IMR-90 (cell line): ENCODE data around the gene PRKCH. TPM values are rescaled to one million over a fixed set of nuclear protein-coding genes. Genes with fewer than 3 reads are reported as not detected.

Source experiments
- ATAC-seq: fragments of 200-7000 bp; cut with Tn5 transposase; 2 replicates; pipeline ENCODE4 v1.9.1; 2020; ENCODE audit warnings: low read depth, mild to moderate bottlenecking, moderate library complexity
- BruUV-seq: library from RNA; stranded (reverse); fragments of 400-500 nt; replicated peaks from 2 replicates; lab custom pipeline; 2021; lab: Mats Ljungman, UMichigan
- CTCF ChIA-PET: fragments of 300-600 bp; formaldehyde crosslinking; extraction: SDS; loops from one replicate; lab custom pipeline; 2021; ENCODE audit warnings: antibody characterized with exemption; lab: Yijun Ruan, JAX
- POLR2A ChIA-PET: fragments of 300-600 bp; sonication (Branson Sonifier 250); formaldehyde crosslinking; loops from one replicate; lab custom pipeline; 2022; ENCODE audit warnings: antibody characterized with exemption; ENCODE audit not compliant: unreplicated experiment; lab: Charles Lee
- DNase-seq: peaks from one replicate; pipeline ENCODE4 v3.0.0; 2013
- H2AFZ ChIP-seq: replicated peaks from 2 replicates; pipeline ENCODE3; 2013; ENCODE audit warnings: low read length, mild to moderate bottlenecking; ENCODE audit not compliant: poor library complexity
- H2AK5ac ChIP-seq: 2 replicates; pipeline ENCODE4 v1.6.1; 2013; ENCODE audit warnings: low read depth, low read length, inconsistent platforms
- H2AK9ac ChIP-seq: replicated peaks from 2 replicates; pipeline ENCODE3; 2013; ENCODE audit warnings: mild to moderate bottlenecking, low read depth, low read length, moderate library complexity; ENCODE audit not compliant: poor library complexity
- H2BK120ac ChIP-seq: 2 replicates; pipeline ENCODE4 v1.6.1; 2013; ENCODE audit warnings: low read depth, low read length, inconsistent platforms
- H2BK15ac ChIP-seq: 3 replicates; pipeline ENCODE4 v1.6.1; 2013; ENCODE audit warnings: low read depth, low read length, inconsistent platforms
- H2BK20ac ChIP-seq: 2 replicates; pipeline ENCODE4 v1.6.1; 2013; ENCODE audit warnings: low read depth, mild to moderate bottlenecking, inconsistent platforms, low read length, moderate library complexity
- H2BK5ac ChIP-seq: 2 replicates; pipeline ENCODE4 v1.6.1; 2013; ENCODE audit warnings: mild to moderate bottlenecking, low read depth, low read length, inconsistent platforms; ENCODE audit not compliant: poor library complexity, severe bottlenecking
- H3K14ac ChIP-seq: replicated peaks from 2 replicates; pipeline ENCODE4 v1.6.1; 2013; ENCODE audit warnings: low read depth, low read length, inconsistent platforms
- H3K18ac ChIP-seq: 2 replicates; pipeline ENCODE4 v1.6.1; 2013; ENCODE audit warnings: low read depth, low read length, control low read depth
- H3K23ac ChIP-seq: 2 replicates; pipeline ENCODE4 v1.6.1; 2013; ENCODE audit warnings: low read depth, low read length, inconsistent platforms
- H3K27ac ChIP-seq: 2 replicates; pipeline ENCODE4 v1.5.1; 2013; ENCODE audit warnings: mild to moderate bottlenecking, control low read depth, low read length; ENCODE audit not compliant: insufficient read depth
- H3K27me3 ChIP-seq: 2 replicates; pipeline ENCODE4 v1.6.1; 2013; ENCODE audit warnings: low read length; ENCODE audit not compliant: control insufficient read depth, insufficient read depth
- H3K36me3 ChIP-seq: 2 replicates; pipeline ENCODE4 v1.6.1; 2013; ENCODE audit warnings: low read length, mixed read lengths; ENCODE audit not compliant: control insufficient read depth, insufficient read depth
- H3K4ac ChIP-seq: 2 replicates; pipeline ENCODE4 v1.6.1; 2013; ENCODE audit warnings: low read depth, low read length, inconsistent platforms
- H3K4me1 ChIP-seq: 2 replicates; pipeline ENCODE4 v1.6.1; 2013; ENCODE audit warnings: low read length, mixed read lengths; ENCODE audit not compliant: control insufficient read depth, insufficient read depth
- H3K4me2 ChIP-seq: 2 replicates; pipeline ENCODE4 v1.6.1; 2013; ENCODE audit warnings: low read depth, mild to moderate bottlenecking, control low read depth, low read length, moderate library complexity
- H3K4me3 ChIP-seq: 2 replicates; pipeline ENCODE4 v1.5.1; 2013; ENCODE audit warnings: low read depth, mild to moderate bottlenecking, control low read depth, low read length, moderate library complexity; ENCODE audit not compliant: insufficient read depth
- H3K56ac ChIP-seq: 2 replicates; pipeline ENCODE4 v1.6.1; 2013; ENCODE audit warnings: low read length, inconsistent platforms; ENCODE audit not compliant: insufficient read depth; ENCODE audit errors: extremely low read depth
- H3K79me1 ChIP-seq, 2 experiments: 2 replicates each; pipeline ENCODE4 v1.6.1; 2013; ENCODE audit warnings: low read length in 2 of 2, inconsistent platforms in 1 of 2, low read depth in 1 of 2
- H3K9ac ChIP-seq: 2 replicates; pipeline ENCODE4 v1.6.1; 2013; ENCODE audit warnings: low read depth, low read length, control low read depth
- H3K9me1 ChIP-seq: 2 replicates; pipeline ENCODE4 v1.6.1; 2013; ENCODE audit warnings: low read length, inconsistent platforms; ENCODE audit not compliant: insufficient read depth
- H3K9me3 ChIP-seq: 2 replicates; pipeline ENCODE4 v1.6.1; 2013; ENCODE audit warnings: low read length; ENCODE audit not compliant: control insufficient read depth, insufficient read depth
- H4K20me1 ChIP-seq: 2 replicates; pipeline ENCODE4 v1.6.1; 2013; ENCODE audit warnings: low read length, inconsistent platforms; ENCODE audit not compliant: insufficient read depth
- H4K5ac ChIP-seq: 2 replicates; pipeline ENCODE4 v1.6.1; 2013; ENCODE audit warnings: mild to moderate bottlenecking, low read depth, low read length, control low read depth
- H4K8ac ChIP-seq, 2 experiments: 2 replicates each; pipeline ENCODE4 v1.6.1; 2013; ENCODE audit warnings: low read depth in 2 of 2, low read length in 2 of 2, control low read depth in 1 of 2, inconsistent platforms in 1 of 2
- H4K91ac ChIP-seq: 2 replicates; pipeline ENCODE4 v1.6.1; 2013; ENCODE audit warnings: low read depth, low read length, inconsistent platforms; ENCODE audit not compliant: insufficient read depth
- BHLHE40 ChIP-seq: fragments of 150-350 bp; IDR thresholded peaks from 2 replicates; pipeline ENCODE4 v1.6.1; 2016; ENCODE audit warnings: mild to moderate bottlenecking, low read depth, low read length
- CEBPB ChIP-seq: IDR thresholded peaks from 2 replicates; pipeline ENCODE4 v1.6.1; 2012; ENCODE audit warnings: low read depth, low read length, improper control_type of control experiment
- FOS ChIP-seq: fragments of 150-350 bp; IDR thresholded peaks from 2 replicates; pipeline ENCODE4 v1.6.1; 2016; ENCODE audit warnings: low read depth, low read length
- MAFK ChIP-seq: IDR thresholded peaks from 2 replicates; pipeline ENCODE4 v1.6.1; 2012; ENCODE audit warnings: low read depth, low read length, improper control_type of control experiment
- MXI1 ChIP-seq: IDR thresholded peaks from 2 replicates; pipeline ENCODE4 v1.6.1; 2012; ENCODE audit warnings: low read depth, mild to moderate bottlenecking, low read length, moderate library complexity, borderline replicate concordance
- NFE2L2 ChIP-seq: fragments of 150-350 bp; IDR thresholded peaks from 2 replicates; pipeline ENCODE4 v1.6.1; 2016; ENCODE audit warnings: low read depth, mild to moderate bottlenecking, low read length
- RAD21 ChIP-seq: IDR thresholded peaks from 2 replicates; pipeline ENCODE4 v1.6.1; 2012; ENCODE audit warnings: low read length, improper control_type of control experiment
- RCOR1 ChIP-seq: IDR thresholded peaks from 2 replicates; pipeline ENCODE4 v1.6.1; 2012; ENCODE audit warnings: mild to moderate bottlenecking, low read length, improper control_type of control experiment; ENCODE audit not compliant: insufficient replicate concordance
- RFX5 ChIP-seq: IDR thresholded peaks from 2 replicates; pipeline ENCODE4 v1.8.0; 2012; ENCODE audit warnings: low read depth, mild to moderate bottlenecking, low read length, moderate library complexity
- WGBS, 2 experiments: methylation state at CpG; one replicate each; pipeline versions ENCODE4 v1.1.5 to v1.1.7; 2013; ENCODE audit warnings: missing lambda C conversion rate in 2 of 2; ENCODE audit not compliant: insufficient read length in 1 of 2; ENCODE audit errors: extremely low coverage in 2 of 2; 5-methylcytosine and 5-hydroxymethylcytosine counted together
- dilution Hi-C: fragments of 300-500 bp; cut with HindIII; formaldehyde crosslinking; loops from one replicate; pipeline ENCODE4 v1.14.3; 2018; ENCODE audit warnings: low sequenced_read_pairs; ENCODE audit not compliant: unreplicated experiment
- in situ Hi-C: fragments of 300-500 bp; cut with MboI; formaldehyde crosslinking; loops from 3 replicates; pipeline ENCODE4 v1.14.3; 2019; ENCODE audit warnings: low sequenced_read_pairs, inconsistent platforms, mixed read lengths
- intact Hi-C: fragments of 100-400 bp; cut with micrococcal nuclease; formaldehyde crosslinking; loops from 2 replicates; pipeline ENCODE4 v1.10.0; 2022
- polyA plus RNA-seq, 3 experiments: library from polyadenylated mRNA; depleted of rRNA; stranded (reverse); fragments of >200 nt; gene quantifications; 2 replicates each; pipeline ENCODE4 v1.2.3, GENCODE V29; 2012; ENCODE audit warnings: low replicate concordance in 1 of 3
- total RNA-seq: library from RNA; depleted of rRNA; stranded (reverse); fragments of >200 nt; gene quantifications from 2 replicates; pipeline ENCODE4 v1.2.3, GENCODE V29; 2012
- TF ChIP-seq, protein P1 (sequence below): conservative IDR thresholded peaks from 2 replicates; pipeline ENCODE4 v1.5.1; 2012; ENCODE audit warnings: mild to moderate bottlenecking, low read depth, low read length, improper control_type of control experiment
- TF ChIP-seq, protein P2 (sequence below): fragments of 150-350 bp; IDR thresholded peaks from 2 replicates; pipeline ENCODE4 v1.6.1; 2017; ENCODE audit warnings: mild to moderate bottlenecking, antibody characterized with exemption, low read length, low read depth
- TF ChIP-seq, protein P3 (sequence below): fragments of 150-350 bp; IDR thresholded peaks from 2 replicates; pipeline ENCODE4 v1.6.1; 2016; ENCODE audit warnings: low read depth, mild to moderate bottlenecking, low read length, moderate library complexity, borderline replicate concordance

The PRKCH gene
- total and polyA plus RNA-seq, 2 of the 4 experiments (the other 2 are of a cell fraction): 1.6 to 2.3 TPM

DNA sequence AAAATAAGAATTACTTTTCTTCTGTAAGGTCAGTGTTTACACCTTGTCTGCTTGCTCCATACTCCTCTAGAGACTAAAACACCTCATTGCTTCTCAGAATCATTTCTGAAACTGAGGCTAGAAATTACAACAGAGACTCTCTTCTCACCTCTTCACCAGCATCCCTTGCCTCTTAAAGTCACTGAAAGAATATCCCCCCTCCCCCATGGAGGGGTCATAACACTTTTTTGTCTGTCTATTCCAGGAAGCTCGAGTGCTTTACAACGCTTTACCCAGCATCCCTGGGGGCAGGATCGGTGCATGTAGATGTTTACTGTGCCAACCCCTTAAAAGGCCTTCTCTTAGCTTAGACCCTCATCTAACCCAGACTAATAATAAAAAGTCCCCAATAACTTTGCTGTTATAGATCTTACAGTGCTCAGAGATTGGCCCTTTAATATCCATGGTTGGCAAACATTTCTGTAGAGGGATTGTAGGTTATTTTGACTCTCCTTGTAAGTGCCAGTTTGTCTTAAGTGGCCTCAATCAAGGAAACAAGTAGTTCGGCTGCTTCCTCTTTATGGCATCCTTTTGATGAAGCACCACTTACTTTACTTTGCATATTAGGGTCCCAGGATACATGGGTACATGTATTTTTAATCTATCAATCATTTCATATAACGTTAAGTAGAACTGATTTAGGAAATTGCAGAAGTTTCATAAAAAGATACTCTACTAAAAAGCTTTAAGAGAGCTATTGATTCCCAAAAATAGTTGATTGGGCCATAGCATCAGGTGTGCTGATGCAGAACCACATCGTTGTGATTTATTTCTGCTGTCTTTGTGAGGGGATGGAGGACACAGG lies 29.3 kb downstream of the PRKCH start (continued):
- no peak for TF ChIP-seq FOS

DNA sequence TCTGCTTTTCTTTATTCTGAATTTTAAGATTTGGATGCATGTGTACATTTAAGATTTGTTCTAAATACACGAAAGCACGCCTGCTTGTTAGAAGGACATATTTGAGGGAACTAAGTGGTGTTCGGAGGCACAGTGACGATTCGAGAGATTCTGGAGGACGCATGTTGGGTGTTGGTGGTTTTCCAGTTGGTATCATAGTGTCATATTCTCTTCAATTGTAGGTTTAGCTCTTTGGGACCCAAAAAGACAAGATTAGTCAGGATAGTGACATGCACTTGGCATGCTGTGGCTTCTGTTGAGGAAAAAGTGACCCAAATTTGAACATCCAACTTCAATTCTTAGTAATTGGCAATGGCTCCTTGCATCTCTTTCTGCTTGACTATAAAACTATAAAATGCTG lies 30.1 kb downstream of the PRKCH start:
- no peak overlapping the region for H3K4ac ChIP-seq
- peaks cover 14% of the 10 kb centered on the region for H3K27me3 ChIP-seq
- ChIA-PET POLR2A (no interaction called here), CTCF (no interaction called here)
- in situ Hi-C loops: no loop called here
- no peak overlapping the region for H3K4me3 ChIP-seq
- H3K4me1 ChIP-seq: no peaks in the 10 kb centered on the region
- H3K14ac ChIP-seq: no peak overlapping the region
- ATAC-seq (no peak), DNase-seq (no peak)
- H3K9ac ChIP-seq: no peak overlapping the region
- H2BK15ac ChIP-seq: no peak overlapping the region
- no peak overlapping the region for H3K4me2 ChIP-seq
- H2AK9ac ChIP-seq: no peak overlapping the region
- no peak overlapping the region for H2BK20ac ChIP-seq
- H2BK120ac ChIP-seq: no peak overlapping the region
- no peak overlapping the region for H2AK5ac ChIP-seq
- no peak overlapping the region for H3K18ac ChIP-seq
- no peak overlapping the region for H4K91ac ChIP-seq
- intact Hi-C loops: no loop called here
- no peak overlapping the region for H4K5ac ChIP-seq
- no peak overlapping the region for H3K27ac ChIP-seq
- WGBS, 2 experiments: 95% methylated on average over 5 of the region's 6 CpGs; no CpG with 5 or more reads in 1 of the 2 experiments
- H3K36me3 ChIP-seq: no peaks in the 10 kb centered on the region
- H2AFZ ChIP-seq: no peak overlapping the region
- no TSS peak for BruUV-seq
- H3K56ac ChIP-seq: no peak overlapping the region
- no peaks in the 10 kb centered on the region for H3K9me1 ChIP-seq
- no peak overlapping the region for H3K23ac ChIP-seq
- H4K8ac ChIP-seq: no peak overlapping the region
- peaks cover 3% of the 10 kb centered on the region; the same call in 1 of the 2 replicates for H3K9me3 ChIP-seq
- no peak overlapping the region for H2BK5ac ChIP-seq
- no peaks in the 10 kb centered on the region for H3K79me1 ChIP-seq
- no peaks in the 10 kb centered on the region for H4K20me1 ChIP-seq
- dilution Hi-C loops: no loop called here
- TF ChIP-seq BHLHE40 (no peak), RFX5 (no peak), NFE2L2 (no peak), RAD21 (no peak), FOS (no peak), MAFK (no peak), RCOR1 (no peak), MXI1 (no peak), CEBPB (no peak)
- TF ChIP-seq, protein P1, sequence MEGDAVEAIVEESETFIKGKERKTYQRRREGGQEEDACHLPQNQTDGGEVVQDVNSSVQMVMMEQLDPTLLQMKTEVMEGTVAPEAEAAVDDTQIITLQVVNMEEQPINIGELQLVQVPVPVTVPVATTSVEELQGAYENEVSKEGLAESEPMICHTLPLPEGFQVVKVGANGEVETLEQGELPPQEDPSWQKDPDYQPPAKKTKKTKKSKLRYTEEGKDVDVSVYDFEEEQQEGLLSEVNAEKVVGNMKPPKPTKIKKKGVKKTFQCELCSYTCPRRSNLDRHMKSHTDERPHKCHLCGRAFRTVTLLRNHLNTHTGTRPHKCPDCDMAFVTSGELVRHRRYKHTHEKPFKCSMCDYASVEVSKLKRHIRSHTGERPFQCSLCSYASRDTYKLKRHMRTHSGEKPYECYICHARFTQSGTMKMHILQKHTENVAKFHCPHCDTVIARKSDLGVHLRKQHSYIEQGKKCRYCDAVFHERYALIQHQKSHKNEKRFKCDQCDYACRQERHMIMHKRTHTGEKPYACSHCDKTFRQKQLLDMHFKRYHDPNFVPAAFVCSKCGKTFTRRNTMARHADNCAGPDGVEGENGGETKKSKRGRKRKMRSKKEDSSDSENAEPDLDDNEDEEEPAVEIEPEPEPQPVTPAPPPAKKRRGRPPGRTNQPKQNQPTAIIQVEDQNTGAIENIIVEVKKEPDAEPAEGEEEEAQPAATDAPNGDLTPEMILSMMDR: no peak
- TF ChIP-seq, protein P2, sequence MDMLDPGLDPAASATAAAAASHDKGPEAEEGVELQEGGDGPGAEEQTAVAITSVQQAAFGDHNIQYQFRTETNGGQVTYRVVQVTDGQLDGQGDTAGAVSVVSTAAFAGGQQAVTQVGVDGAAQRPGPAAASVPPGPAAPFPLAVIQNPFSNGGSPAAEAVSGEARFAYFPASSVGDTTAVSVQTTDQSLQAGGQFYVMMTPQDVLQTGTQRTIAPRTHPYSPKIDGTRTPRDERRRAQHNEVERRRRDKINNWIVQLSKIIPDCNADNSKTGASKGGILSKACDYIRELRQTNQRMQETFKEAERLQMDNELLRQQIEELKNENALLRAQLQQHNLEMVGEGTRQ: no peak
- TF ChIP-seq, protein P3, sequence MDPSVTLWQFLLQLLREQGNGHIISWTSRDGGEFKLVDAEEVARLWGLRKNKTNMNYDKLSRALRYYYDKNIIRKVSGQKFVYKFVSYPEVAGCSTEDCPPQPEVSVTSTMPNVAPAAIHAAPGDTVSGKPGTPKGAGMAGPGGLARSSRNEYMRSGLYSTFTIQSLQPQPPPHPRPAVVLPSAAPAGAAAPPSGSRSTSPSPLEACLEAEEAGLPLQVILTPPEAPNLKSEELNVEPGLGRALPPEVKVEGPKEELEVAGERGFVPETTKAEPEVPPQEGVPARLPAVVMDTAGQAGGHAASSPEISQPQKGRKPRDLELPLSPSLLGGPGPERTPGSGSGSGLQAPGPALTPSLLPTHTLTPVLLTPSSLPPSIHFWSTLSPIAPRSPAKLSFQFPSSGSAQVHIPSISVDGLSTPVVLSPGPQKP: no peak
